Measurements from ENCODE around the gene LDLRAD3.

LDLRAD3 gene

DNA sequence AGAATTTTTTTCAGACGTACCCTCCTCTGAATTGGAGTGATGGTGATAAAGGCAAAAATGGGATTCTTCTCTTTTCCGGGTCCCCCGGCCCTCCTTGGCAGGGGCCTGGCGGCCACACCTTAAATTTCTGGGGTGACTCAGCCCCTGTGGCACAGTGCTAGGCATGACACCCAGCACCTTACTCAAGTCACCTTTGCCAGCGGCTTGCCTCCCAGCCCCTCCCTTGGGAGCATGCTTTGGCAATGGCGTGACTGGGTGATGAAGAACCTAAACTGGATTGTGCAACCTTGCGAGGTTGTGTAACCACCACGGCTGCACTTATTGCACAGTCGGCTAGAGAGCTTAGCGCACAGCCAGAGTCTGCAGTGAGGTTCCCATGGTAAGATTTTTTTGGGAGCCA, 16.2 kb upstream of the LDLRAD3 start:
- no peak for DNase-seq (ENCODE audit: low spot score)

DNA sequence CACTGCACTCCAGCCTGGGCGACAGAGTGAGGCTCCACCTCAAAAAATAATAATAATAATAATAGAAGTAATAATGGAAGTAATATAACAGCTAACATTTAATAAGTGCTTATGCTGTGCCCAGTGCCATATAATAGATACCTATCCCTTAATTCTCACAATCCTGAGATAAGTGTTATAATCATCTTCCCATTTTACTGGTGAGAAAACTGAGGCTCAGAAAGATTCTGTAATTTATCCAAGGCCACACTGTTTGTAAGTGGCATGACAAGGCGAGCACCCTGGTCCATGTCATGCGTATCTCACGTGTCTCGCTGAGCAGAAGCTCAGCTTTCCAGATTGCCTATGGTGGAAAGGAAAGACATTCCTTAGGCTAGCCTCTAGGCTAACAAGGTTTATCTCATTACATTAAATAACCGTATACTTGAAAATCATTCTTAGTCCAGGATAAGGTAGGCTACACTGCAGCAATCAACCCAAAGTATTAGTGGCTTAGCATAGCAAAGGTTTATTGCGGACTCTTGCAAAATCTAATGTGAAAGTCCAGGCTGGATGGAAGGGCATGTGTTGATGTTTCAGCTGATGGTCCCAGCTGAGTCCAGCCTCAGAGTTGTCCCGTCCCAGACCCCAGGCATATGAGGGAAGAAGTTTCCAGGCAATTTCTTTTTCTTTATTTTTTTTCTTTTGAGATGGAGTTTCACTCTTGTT, 15.0 kb upstream of the LDLRAD3 start:
- no peak for DNase-seq (ENCODE audit: low spot score)

DNA sequence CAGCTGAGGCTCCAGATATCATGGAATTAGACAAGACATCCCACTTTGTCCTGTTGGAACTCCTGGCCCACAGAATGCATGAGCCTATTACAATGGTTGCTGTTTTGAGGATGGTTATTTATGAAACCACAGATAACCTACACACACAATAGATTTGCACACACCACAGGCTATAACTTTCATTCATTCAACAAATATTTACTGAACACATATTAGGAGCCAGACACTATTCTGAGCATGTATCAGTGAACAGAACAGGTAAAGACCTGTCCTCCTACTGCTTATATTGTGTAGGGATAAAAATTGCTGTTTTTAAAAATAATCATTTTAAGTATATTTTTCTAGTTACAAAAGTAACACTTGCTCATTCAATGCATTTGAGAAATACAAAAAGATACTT, 13.4 kb upstream of the LDLRAD3 start:
- no peak for DNase-seq (ENCODE audit: low spot score)

DNA sequence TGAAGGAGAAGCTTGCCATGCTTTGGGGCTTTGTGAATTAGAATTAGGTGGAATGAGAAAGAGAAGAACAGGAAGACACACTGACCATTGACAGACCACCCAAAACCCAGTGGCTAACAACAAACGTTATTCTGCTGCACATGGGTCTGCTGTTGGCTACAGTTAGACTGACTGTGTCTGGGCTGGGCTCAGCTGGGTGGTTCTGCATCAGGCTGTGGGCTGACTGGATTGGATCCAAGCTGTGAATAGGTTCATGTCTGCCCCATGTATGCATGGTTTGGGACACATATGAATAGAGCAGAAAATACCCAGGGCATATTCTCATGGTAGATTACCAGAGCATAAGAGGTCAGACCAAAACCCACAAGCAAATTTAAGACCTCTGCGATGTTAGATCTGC, 11.7 kb upstream of the LDLRAD3 start:
- no peak for DNase-seq (ENCODE audit: low spot score)

DNA sequence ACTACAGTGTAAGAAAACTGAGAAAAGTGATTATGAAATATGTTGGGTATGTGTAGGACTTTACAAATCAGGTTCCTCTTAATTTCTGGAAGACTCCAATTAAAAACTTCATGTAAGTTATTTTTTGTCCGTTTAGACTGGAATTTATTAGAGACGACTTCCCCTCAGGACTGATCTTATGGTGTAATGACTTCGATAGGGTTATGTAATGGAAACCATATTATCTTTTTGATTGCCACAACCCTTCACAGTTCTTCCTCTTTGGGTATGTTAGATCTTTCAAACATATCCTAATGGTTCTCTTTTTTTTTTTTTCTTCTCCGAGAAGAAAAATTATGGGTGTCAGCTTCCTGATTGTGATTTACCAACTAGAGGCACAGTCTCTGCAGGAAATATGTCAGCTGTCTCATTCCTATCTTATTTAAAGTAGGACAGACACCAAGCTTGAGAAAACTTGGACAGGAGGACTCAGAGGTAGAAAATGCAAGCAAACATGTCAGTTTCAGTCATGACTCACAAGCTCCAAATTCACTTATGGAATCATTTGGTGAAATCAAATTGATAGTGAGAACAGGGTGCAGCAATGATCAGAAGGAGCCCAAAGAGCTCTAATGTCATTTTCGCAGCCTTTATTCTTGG, 11.1 kb upstream of the LDLRAD3 start:
- DNase-seq (ENCODE audit: low spot score): peak; percentile 23

DNA sequence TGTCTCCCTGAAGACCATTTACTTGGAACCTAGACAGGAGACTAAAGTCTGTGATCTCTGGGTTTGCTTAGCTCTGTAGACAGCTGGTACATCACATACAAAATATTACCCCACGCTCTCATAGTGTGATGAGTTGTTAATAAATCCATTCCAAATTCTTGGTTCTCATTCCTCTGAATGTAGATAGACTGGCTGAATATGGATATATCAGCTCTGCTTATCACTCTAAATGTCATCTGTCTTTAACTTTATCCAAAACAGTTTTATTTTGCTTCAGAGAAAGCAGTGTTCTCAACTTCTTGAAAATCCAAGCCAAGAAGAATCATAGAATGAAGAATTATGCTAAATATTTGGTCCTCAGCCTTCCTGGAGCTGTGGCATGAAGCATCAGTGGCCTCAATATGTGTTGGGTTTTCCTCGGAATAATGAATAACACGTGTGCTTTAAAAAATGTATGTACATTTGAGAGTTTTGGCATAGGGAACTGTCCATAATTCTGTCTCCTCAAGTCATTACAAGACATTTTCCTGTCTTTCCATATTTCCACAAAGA, 10.5 kb upstream of the LDLRAD3 start:
- DNase-seq (ENCODE audit: low spot score): no peak

DNA sequence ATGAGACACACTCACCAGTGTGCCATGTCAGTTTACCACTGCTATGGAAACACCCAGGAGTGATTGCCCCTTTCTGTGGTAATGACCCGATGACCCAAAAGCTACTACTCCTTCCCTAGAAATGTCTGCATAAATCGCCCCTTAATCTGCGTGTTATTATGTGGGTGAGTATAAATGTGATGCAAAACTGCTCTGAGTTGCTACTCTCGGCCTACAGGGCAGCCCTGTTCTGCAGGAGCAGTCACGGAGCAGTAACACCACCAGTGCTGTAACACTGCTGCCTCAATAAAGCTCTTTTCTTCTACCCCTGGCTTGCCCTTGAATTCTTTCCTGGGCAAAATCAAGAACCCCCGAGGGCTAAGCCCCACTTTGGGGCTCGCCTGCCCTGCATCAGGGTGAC, 9.6 kb upstream of the LDLRAD3 start:
- no peak for DNase-seq (ENCODE audit: low spot score)

DNA sequence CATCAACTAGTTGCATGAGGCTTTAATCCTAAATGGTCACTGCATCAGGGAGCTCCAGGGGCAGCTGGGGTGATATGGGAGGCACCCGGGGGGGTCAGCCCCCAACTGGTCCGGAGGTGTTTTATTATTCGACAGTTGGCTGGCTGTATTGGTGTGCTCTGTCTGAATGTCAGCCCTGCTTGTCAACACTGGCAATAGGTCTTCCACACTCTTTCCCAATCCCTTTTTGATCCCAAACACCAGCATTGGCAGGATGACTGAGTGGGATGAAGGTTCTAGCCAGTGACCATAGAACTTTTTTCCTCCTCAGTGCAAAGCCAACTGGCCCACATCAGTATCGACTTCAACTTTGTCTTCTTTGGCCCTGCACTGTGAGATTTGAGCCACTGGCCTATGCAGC, 8.9 kb upstream of the LDLRAD3 start:
- no peak for DNase-seq (ENCODE audit: low spot score)

DNA sequence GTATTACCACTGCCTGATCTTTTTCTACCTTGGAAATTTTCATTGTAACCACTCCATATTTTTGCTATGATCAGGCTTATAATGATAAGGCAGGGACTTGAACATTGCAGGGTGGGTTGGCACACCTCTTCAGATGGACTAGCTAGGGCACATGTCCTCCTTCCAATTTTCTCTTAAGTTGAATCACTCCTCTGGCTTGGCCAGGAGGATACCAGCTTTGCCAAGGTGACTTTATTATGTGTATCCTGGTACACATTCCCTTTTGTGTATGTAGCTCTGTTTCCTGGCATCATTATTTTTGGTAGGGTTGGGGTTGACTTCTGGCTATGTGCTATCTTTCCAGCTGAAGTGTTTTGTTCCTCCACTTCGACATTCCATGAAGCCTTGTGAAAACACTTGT, 8.5 kb upstream of the LDLRAD3 start:
- no peak for DNase-seq (ENCODE audit: low spot score)

DNA sequence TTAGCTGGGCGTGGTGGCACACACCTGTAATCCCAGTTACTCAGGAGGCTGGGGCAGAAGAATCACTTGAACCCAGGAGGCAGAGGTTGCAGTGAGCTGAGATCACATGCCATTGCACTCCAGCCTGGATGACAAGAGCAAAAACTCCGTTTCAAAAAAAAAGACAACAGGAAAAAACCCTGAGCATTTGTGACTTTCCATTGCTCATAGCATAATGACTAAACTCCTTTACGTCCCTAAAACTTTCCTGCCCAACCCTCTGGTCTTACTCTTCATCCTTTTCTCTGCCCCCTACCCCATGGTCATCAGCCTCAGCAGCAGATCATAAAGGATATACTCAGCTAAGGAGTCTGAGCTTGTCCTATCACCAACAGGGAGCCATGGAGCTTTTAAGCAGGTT, 6.8 kb upstream of the LDLRAD3 start:
- DNase-seq (ENCODE audit: low spot score): no peak

DNA sequence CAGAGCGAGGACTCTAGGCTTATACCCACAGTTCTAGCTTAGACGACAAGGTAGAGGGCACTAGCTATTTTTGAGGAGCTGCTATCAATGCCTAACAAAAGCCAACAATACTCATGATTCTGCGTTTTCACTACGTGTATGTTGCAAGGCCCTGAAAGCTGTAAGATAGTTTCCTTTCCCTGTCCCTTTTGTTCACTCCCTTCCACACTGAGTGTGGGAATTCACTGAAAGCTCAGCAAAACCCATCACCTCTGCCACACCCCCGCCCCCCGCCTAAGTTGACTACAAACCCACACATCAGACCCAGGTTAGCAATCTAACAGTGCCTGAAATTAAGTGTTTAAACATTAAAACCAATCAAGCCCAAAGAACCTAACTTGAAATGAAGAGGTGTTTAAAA, 6.2 kb upstream of the LDLRAD3 start:
- DNase-seq (ENCODE audit: low spot score): no peak

DNA sequence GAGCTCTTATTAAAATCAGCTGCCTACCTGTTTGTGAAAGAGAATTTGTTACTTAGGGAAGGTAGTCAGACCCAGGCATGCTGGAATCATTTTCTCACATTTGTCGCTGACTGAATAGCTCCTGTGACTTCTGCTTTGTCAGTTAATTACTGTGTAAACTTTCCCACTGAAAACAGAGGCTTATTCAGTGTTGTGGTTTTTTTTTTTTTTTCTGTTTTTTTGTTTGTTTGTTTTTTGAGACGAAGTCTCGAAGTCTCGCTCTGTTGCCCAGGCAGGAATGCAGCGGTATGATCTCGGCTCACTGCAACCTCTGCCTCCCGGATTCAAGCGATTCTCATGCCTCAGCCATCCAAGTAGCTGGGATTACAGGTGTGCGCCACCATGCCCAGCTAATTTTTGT, 5.6 kb upstream of the LDLRAD3 start:
- DNase-seq (ENCODE audit: low spot score): no peak

DNA sequence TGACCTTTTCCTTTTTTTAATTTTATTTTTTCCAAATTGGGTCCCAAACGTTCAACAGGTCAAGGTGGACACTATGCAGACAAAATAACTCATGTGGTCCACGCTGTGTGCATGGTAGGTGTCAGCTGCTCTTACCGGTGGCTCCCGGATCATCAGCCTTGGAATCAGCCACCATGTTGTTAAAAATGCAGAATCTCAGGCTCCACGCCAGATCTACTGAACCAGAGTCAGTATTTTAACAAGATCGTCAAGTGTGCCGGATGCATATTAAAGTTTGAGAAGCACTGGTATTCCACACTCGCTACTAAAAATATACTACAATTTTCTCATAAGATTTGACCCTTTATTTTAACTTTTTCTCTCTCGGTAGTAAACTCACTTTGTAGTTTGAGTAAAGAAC, 553 bp upstream of the LDLRAD3 start:
- no peak for DNase-seq (ENCODE audit: low spot score)

DNA sequence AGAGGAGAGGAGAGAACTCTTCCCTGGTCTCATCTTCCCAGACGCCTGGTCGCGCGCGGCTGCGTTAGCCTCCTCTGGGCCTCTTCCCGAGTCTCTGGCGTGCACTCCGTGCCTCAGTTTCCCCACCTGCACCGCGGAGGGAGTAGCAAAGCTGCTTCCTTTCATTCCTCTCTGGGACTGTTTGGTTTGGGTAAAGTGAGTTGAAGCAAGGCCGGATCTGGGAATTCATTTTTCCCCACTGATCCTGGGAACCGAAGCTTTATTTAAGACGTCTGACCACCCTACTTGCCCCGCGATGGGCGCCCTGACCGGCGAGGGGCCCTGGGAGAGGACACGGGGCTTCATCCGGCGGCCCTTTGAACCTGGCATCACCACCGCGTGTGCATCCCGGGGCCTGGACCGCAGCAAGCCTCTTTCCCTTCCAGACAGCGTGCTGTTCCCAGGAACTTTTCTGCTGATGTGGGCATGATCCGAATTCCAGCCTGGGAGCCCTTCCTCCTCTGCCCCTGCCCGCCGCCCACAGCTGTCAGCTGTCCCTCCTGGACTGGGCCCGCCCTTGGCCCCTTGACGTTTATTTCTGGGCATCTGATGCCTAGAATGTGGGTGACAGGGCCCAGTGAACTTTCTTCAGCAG, 758 bp downstream of the LDLRAD3 start:
- DNase-seq (ENCODE audit: low spot score): peak; percentile 34

DNA sequence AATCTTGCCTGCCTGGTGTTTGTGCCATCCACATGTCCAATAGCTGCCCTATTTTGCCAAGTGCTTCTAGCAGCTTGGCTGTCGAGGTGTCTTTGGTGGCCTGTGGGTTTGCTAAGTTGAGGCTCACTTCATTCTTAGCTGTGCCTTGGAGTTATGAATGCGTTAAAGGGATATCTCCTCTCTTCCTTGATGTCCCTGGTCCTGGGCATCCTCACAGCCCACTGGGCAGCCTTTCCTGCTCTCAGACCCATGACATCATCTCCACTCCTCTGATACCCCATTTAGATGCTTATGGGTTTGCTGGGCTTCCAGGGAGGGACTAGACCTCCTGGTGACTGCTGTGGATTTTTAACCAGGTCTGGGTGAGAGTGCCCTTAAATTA, 1.3 kb downstream of the LDLRAD3 start:
- no peak for DNase-seq (ENCODE audit: low spot score)

DNA sequence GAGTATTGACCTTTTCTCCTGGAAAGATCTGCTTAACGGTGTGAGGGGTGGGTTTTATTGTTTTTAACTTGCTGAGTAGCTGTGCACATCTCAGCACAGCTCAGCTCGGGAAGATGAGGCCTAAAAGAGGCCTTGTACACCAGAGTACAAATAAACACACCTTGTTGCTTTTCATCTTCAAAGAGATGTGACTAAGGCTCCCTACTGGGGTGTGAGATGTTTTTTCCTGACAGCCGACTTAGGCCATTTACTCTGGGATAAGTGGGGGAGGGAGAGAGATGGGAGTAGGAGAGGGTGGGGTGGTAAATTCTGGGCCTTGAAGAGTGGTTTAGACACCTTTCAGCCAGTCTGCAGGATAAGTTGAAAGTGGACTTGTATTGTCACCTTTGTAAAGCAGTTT, 2.9 kb downstream of the LDLRAD3 start:
- no peak for DNase-seq (ENCODE audit: low spot score)

DNA sequence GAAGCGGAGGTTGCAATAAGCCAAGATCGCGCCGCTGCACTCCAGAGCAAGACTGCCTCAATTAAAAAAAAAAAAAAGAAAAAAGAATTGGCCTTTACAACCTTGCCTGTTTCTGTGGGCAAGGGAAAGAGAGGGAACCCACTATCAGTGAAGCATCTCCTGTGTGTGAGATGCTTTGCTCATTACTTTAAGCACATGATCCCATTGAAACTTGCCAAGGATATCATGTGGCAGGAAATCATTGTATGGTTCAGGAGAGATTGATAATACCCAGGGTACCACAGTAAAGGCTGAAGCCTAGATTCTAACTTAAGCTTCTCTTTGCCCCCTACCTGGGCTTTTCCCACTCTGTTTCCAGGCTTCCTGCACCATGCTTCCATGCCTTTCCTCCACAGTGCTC, 3.6 kb downstream of the LDLRAD3 start:
- DNase-seq (ENCODE audit: low spot score): no peak

DNA sequence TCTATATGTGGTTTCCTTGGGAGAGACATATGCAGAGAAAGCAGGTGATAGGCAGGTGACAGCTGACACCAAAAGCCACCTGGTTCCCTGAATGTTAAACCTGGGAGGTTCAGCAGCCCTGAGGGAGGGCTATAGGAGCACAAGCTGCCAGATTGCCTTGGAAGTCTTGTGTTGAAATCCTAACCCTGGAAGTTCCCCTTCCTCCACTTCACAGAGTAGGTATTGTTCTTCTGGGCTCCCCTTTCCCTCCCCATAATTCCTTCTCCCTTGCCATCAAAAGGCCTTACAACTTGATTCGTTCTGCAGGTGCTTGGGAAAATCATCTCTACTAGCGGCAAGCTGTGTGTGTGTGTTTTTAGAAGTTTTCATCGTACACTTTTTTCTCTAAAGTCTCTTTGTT, 5.4 kb downstream of the LDLRAD3 start:
- DNase-seq (ENCODE audit: low spot score): no peak

DNA sequence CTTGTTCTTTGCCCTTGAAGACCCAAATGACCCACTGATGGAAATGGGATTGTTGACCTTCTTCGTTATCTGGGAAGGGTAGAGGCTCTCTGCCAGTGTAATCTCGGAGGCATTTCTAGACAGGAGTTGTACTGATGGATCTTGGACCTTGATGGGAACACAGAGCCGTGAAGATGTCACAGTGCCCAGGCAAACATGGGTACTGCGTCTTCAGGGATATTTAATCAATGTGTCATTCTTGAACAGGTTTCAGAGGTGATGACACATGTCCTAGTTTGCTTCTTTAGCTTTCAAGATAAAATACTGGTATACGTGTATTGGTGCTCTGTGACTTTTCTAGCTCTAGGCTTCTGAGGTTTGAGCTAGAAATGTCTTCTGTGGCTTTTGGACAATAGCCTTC, 6.2 kb downstream of the LDLRAD3 start:
- DNase-seq (ENCODE audit: low spot score): no peak

DNA sequence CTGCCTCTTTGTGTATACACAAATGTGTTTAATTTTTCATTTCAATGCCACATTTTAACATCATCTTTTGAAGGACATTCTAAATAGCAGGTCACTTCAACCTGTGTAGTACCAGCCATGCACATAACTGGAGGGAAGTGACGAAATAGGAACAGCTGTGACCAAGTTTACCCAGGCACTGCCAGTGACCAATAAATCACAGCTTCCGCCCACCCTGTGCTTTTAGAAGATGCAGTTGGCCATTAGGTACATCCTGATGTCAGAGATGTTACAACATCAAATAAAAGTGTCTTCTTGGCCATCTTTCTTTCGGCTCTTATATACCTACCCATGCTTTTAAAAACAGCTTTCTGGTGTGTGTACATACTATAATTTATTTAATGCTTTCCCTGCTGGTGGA, 7.8 kb downstream of the LDLRAD3 start:
- no peak for DNase-seq (ENCODE audit: low spot score)

DNA sequence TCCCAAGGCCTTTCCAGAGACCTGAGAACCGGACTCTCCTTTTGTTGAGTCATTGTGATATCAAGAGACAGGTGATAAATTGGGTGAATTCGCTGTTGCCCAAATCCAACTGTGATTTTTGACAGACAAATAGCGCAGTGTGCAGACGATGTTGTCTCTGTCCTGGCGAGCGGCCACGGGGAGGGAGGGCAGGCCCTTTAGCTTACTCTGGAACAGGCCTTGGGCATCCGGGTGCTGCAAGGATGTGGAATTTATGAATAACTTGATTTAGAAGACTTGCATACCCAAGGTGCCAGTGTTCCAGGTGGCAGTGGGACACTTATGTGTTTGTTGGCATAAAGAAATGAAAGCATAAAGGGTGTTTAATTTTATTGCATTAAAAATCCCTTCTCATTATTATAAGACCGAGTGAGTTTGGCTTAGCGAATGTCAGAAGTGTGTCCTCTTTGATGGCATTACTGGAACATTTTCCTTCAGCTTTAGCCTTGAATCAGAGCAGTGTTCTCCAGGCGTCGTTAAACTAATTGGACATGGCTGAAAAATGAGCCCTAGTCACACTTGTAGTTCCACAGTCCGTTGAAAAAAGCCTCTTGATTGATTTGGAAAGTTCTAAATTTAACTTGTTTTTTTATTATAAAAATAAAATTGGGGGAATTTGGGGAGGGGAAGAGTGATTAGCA, 9.4 kb downstream of the LDLRAD3 start:
- DNase-seq (ENCODE audit: low spot score): no peak

DNA sequence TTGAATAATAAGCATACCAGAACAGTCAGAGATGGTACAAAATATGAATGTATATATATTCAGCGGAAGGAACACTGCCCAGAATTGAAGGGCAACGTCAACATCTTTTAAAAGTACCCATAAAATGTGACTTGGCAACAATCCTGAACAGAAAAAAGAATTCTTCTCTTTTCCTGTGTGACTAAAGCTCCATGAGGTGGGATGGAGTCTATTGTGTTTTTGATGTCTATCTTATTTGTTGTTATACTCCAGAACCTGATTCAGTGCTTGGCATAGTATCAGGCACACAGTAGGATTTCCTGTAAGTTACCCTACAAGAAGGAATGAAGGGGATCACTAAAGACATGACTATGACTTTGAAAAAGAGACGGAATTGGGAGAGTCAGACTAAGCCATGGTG, 10.3 kb downstream of the LDLRAD3 start:
- no peak for DNase-seq (ENCODE audit: low spot score)

DNA sequence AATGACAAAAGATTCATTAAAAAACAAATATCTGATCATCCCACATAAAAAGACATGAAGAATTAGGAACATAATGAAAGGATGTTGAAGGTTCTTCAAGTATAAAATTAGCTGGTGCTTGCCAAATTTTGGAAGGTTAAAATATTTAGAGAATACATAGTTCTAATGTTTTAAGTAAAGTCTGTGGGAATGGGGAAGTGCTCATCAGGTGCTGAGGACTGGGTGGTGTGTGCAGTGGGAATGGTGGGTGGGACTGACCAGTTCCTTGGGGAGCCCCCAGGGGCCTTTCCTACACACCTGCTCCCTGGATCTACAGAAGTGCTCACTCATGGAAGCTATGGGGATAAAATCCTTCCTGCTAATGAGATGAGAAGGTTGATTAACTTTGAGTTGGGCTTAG, 11.8 kb downstream of the LDLRAD3 start:
- DNase-seq (ENCODE audit: low spot score): no peak

Measured in hepatic stellate cell (primary cell).